Hepatocyte (in vitro differentiated cells): ENCODE data around the gene OR10H5. TPM values are rescaled to one million over a fixed set of nuclear protein-coding genes. Genes with fewer than 3 reads are reported as not detected.
"Not testable (repeated sequence)": the region's sequence is repeated elsewhere in the genome, so short reads cannot be mapped to it uniquely, and the experiment has no call there.

ENCODE experiments used
- DNase-seq: peaks from one replicate; pipeline ENCODE4 v3.0.0-alpha.2; 2016; ENCODE audit warnings: low spot score
- H2AFZ ChIP-seq: fragments of 200-600 bp; sonication (generic); 2 replicates; pipeline ENCODE4 v1.6.0; 2016; ENCODE audit warnings: antibody characterized with exemption, mild to moderate bottlenecking
- H3K27ac ChIP-seq: fragments of 200-600 bp; sonication (generic); 2 replicates; pipeline ENCODE4 v1.5.1; 2016; ENCODE audit warnings: mild to moderate bottlenecking
- H3K27me3 ChIP-seq: fragments of 200-600 bp; sonication (generic); 2 replicates; pipeline ENCODE4 v1.6.1; 2016
- H3K36me3 ChIP-seq: fragments of 200-600 bp; sonication (generic); replicated peaks from 2 replicates; pipeline ENCODE4 v1.5.1; 2016; ENCODE audit warnings: low read depth; ENCODE audit not compliant: insufficient read depth
- H3K4me1 ChIP-seq: fragments of 200-600 bp; sonication (generic); 2 replicates; pipeline ENCODE4 v1.5.1; 2016; ENCODE audit warnings: mild to moderate bottlenecking, moderate library complexity; ENCODE audit not compliant: insufficient read depth
- H3K4me2 ChIP-seq: fragments of 200-600 bp; sonication (generic); 2 replicates; pipeline ENCODE4 v1.6.0; 2016
- H3K4me3 ChIP-seq: fragments of 200-600 bp; sonication (generic); 2 replicates; pipeline ENCODE4 v1.5.1; 2016; ENCODE audit warnings: mild to moderate bottlenecking
- H3K79me2 ChIP-seq: fragments of 200-600 bp; sonication (generic); 2 replicates; pipeline ENCODE4 v1.6.0; 2017; ENCODE audit warnings: mild to moderate bottlenecking
- H3K9me2 ChIP-seq: fragments of 200-600 bp; sonication (generic); replicated peaks from 2 replicates; pipeline ENCODE4 v1.6.0; 2017; ENCODE audit warnings: mild to moderate bottlenecking; ENCODE audit not compliant: insufficient read depth
- H3K9me3 ChIP-seq: fragments of 200-600 bp; sonication (generic); 2 replicates; pipeline ENCODE4 v1.5.1; 2016; ENCODE audit warnings: low read depth, mild to moderate bottlenecking
- H4K20me1 ChIP-seq: fragments of 200-600 bp; sonication (generic); 2 replicates; pipeline ENCODE4 v1.6.0; 2016; ENCODE audit warnings: mild to moderate bottlenecking; ENCODE audit not compliant: insufficient read depth, poor library complexity, severe bottlenecking
- EZH2 ChIP-seq: fragments of 200-600 bp; sonication (generic); IDR thresholded peaks from 2 replicates; pipeline ENCODE4 v1.6.1; 2016; ENCODE audit warnings: antibody characterized with exemption, mild to moderate bottlenecking, borderline replicate concordance
- EZH2phosphoT487 ChIP-seq: fragments of 200-600 bp; sonication (generic); IDR thresholded peaks from one replicate; pipeline ENCODE4 v1.6.1; 2018; ENCODE audit warnings: antibody characterized with exemption, mild to moderate bottlenecking, low read depth, moderate library complexity; ENCODE audit not compliant: unreplicated experiment, severe bottlenecking
- whole genome bisulfite sequencing: methylation state at CpG from one replicate; pipeline ENCODE4 v1.1.6; 2016; ENCODE audit warnings: low lambda C conversion rate; ENCODE audit errors: missing lambda C conversion rate; 5-methylcytosine and 5-hydroxymethylcytosine counted together
- polyA plus RNA-seq: library from polyadenylated mRNA; unstranded; fragments of >200 nt; fragmentation: Nextera tagmentation; extraction: Ambion mirVana; gene quantifications from 2 replicates; pipeline ENCODE4 v1.2.1, GENCODE V29; 2016
- total RNA-seq: library from RNA; depleted of rRNA; stranded (reverse); fragments of >200 nt; gene quantifications from 2 replicates; pipeline ENCODE4 v1.2.3, GENCODE V29; 2014
- TF ChIP-seq, protein P1 (sequence below): fragments of 200-600 bp; sonication (generic); IDR thresholded peaks from 2 replicates; pipeline ENCODE4 v1.5.1; 2016; ENCODE audit warnings: antibody characterized with exemption, mild to moderate bottlenecking; ENCODE audit not compliant: poor library complexity

OR10H5 gene
- total and polyA plus RNA-seq, 2 experiments from 2014 or later, result not detected

DNA sequence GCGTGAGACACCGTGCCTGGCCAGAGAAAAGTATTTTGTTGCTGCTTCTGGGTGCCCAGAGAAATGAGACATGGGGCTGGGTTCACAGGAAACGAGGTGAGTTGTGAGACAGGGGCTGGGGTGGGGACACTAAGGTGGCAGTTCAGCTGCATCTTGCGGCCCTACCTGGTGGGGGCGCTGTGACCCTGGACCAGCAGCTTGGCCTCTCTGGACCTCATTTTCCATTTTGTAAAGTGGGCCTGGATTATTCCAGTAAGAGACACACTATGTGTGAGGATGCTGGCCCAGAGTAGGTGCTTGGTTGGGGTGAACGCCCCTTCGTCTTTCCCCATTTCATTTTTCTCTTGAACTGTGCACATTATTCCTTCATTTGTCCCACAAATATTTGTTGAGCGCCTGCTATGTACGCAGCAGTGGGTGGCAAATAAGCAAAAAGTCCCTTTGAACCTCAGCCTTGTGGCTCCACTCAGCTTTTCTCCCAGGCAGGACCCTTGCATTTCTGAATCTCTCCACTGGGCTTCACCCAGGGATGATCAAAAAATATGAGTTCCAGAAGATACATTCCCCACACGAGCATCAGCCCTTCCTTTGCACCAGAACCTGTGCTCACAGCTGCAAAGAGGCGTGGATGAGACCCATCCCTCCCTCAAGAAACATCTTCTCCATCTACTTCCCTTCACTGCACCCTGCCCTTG, 54.6 kb downstream of the OR10H5 start:
- WGBS, result 60% methylated on average over 11 of the region's 11 CpGs
- Histone ChIP-seq H3K4me1 (no peaks in the 10 kb centered on the region), H3K79me2 (no peaks in the 10 kb centered on the region), H3K9me2 (no peaks in the 10 kb centered on the region), H4K20me1 (no peaks in the 10 kb centered on the region), H3K36me3 (no peaks in the 10 kb centered on the region), H3K4me2 (no peak overlapping the region), H3K27ac (no peak overlapping the region), H3K4me3 (no peak overlapping the region), H3K27me3 (no peaks in the 10 kb centered on the region), H3K9me3 (no peaks in the 10 kb centered on the region), H2AFZ (no peak overlapping the region)
- TF ChIP-seq EZH2 (no peak), EZH2phosphoT487 (no peak)
- TF ChIP-seq, protein P1, sequence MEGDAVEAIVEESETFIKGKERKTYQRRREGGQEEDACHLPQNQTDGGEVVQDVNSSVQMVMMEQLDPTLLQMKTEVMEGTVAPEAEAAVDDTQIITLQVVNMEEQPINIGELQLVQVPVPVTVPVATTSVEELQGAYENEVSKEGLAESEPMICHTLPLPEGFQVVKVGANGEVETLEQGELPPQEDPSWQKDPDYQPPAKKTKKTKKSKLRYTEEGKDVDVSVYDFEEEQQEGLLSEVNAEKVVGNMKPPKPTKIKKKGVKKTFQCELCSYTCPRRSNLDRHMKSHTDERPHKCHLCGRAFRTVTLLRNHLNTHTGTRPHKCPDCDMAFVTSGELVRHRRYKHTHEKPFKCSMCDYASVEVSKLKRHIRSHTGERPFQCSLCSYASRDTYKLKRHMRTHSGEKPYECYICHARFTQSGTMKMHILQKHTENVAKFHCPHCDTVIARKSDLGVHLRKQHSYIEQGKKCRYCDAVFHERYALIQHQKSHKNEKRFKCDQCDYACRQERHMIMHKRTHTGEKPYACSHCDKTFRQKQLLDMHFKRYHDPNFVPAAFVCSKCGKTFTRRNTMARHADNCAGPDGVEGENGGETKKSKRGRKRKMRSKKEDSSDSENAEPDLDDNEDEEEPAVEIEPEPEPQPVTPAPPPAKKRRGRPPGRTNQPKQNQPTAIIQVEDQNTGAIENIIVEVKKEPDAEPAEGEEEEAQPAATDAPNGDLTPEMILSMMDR, result no peak
- no peak for DNase-seq

DNA sequence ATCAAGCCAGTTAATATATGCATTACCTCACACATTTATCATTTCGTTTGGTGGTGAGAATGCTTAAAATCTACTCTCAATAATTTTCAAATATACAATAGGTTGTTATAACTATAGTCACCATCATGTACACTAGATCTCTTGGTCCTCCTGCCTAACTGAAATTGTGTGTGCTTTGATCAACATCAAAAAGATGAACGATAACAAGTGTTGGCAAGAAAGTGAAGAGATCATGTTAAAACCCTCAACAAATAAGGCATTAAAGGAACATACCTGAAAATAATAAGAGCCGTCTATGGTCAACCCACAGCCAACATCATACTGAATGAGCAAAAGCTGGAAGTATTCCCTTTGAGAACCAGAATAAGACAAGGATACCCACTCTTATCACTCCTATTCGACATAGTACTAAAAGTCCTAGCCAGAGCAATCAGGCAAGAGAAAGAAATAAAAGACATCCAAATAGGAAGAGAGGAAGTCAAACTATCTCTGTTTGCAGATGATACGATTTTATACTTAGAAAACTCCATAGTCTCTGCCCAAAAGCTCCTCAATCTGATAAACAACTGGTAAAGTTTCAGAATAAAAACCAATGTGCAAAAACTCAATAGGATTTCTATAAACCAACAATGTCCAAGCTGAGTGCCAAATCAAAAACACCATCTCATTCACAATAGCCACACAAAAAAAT, 55.9 kb downstream of the OR10H5 start:
- Histone ChIP-seq H3K9me3 (no peaks in the 10 kb centered on the region), H4K20me1 (no peaks in the 10 kb centered on the region), H3K4me3 (no peak overlapping the region), H3K9me2 (no peaks in the 10 kb centered on the region), H3K4me2 (no peak overlapping the region), H3K36me3 (no peaks in the 10 kb centered on the region), H3K4me1 (no peaks in the 10 kb centered on the region), H2AFZ (no peak overlapping the region), H3K27me3 (no peaks in the 10 kb centered on the region), H3K79me2 (no peaks in the 10 kb centered on the region), H3K27ac (no peak overlapping the region)
- no peak for DNase-seq
- 46% methylated on average over 5 of the region's 5 CpGs for WGBS
- TF ChIP-seq EZH2phosphoT487 (no peak), EZH2 (no peak)
- TF ChIP-seq, protein P1, result no peak

DNA sequence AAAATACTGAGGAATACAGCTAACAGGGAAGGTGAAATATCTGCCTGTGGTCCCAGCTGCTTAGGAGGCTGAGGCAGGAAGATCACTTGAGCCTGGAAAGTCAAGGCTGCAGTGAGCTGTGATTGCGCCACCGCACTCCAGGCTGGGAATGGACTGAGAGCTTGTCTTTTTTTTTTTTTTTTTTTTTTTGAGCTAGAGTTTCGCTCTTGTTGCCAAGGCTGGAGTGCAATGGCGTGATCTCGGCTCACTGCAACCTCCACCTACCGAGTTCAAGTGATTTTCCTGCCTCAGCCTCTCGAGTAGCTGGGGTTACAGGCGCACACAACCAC, 56.4 kb downstream of the OR10H5 start:
- not testable (repeated sequence) for H3K36me3 ChIP-seq, H3K27ac ChIP-seq, H3K9me3 ChIP-seq, H3K79me2 ChIP-seq, H3K9me2 ChIP-seq, H3K4me1 ChIP-seq, H2AFZ ChIP-seq, DNase-seq, H3K4me3 ChIP-seq, H3K4me2 ChIP-seq, H4K20me1 ChIP-seq, H3K27me3 ChIP-seq
- 57% methylated on average over 8 of the region's 8 CpGs for WGBS

DNA sequence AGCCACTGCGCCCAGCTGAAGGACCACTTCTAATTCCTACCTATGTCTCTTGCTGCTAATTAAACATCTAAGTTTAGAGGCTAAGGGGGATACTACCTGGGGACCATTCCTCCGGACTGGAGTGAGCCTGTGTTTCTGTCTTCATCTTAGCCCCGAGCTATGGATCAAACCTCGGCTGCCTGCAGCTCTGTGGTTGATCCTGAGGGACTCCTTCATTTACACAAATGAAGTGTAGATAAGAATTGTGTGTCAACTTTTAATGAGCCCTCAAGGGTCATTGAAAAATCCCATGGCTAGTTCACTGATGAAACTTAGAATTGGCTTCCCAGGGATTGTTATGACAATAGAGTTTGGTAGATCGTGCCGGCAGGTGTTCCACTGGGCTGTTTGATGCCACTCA, 59.5 kb downstream of the OR10H5 start:
- Histone ChIP-seq H3K9me3 (no peaks in the 10 kb centered on the region), H4K20me1 (no peaks in the 10 kb centered on the region), H3K4me3 (no peak overlapping the region), H3K27ac (no peak overlapping the region), H3K27me3 (no peaks in the 10 kb centered on the region), H3K36me3 (no peaks in the 10 kb centered on the region), H3K9me2 (no peaks in the 10 kb centered on the region), H3K4me1 (no peaks in the 10 kb centered on the region), H2AFZ (no peak overlapping the region), H3K4me2 (no peak overlapping the region), H3K79me2 (no peaks in the 10 kb centered on the region)
- DNase-seq, result no peak
- 71% methylated on average over 6 of the region's 6 CpGs for WGBS
- TF ChIP-seq, protein P1, result no peak
- TF ChIP-seq EZH2phosphoT487, result no peak
